Neural progenitor cell (in vitro differentiated cells): ENCODE measurements around the gene MEIS1. TPM values are rescaled to one million over a fixed set of nuclear protein-coding genes. Genes with fewer than 3 reads are reported as not detected.

Source experiments
- DNase-seq: peaks from one replicate; pipeline ENCODE4 v3.0.0-alpha.2; 2016; ENCODE audit warnings: low spot score
- H2AFZ ChIP-seq: fragments of 200-600 bp; sonication (generic); replicated peaks from 2 replicates; pipeline ENCODE4 v1.6.1; 2016; ENCODE audit warnings: antibody characterized with exemption
- H3F3A ChIP-seq: fragments of 200-600 bp; sonication (generic); 2 replicates; pipeline ENCODE4 v1.6.1; 2016; ENCODE audit warnings: antibody characterized with exemption, low read depth
- H3K27ac ChIP-seq: fragments of 200-600 bp; sonication (generic); 2 replicates; pipeline ENCODE4 v1.5.1; 2016; ENCODE audit warnings: mild to moderate bottlenecking
- H3K27me3 ChIP-seq: fragments of 200-600 bp; sonication (generic); 2 replicates; pipeline ENCODE4 v1.6.1; 2016; ENCODE audit warnings: mild to moderate bottlenecking, moderate library complexity
- H3K36me3 ChIP-seq: fragments of 200-600 bp; sonication (generic); 2 replicates; pipeline ENCODE4 v1.5.1; 2016
- H3K4me1 ChIP-seq: fragments of 200-600 bp; sonication (generic); 2 replicates; pipeline ENCODE4 v1.6.1; 2016; ENCODE audit warnings: mixed run types
- H3K4me2 ChIP-seq: fragments of 200-600 bp; sonication (generic); 2 replicates; pipeline ENCODE4 v1.6.1; 2016
- H3K4me3 ChIP-seq: fragments of 200-600 bp; sonication (generic); 2 replicates; pipeline ENCODE4 v1.5.1; 2016
- H3K79me2 ChIP-seq: fragments of 200-600 bp; sonication (generic); 2 replicates; pipeline ENCODE4 v1.6.1; 2016; ENCODE audit warnings: low read depth
- H3K9ac ChIP-seq: fragments of 200-600 bp; sonication (generic); 2 replicates; pipeline ENCODE4 v1.6.1; 2016
- H3K9me3 ChIP-seq: fragments of 200-600 bp; sonication (generic); 2 replicates; pipeline ENCODE4 v1.5.1; 2016; ENCODE audit warnings: low read depth
- H4K20me1 ChIP-seq: fragments of 200-600 bp; sonication (generic); 2 replicates; pipeline ENCODE4 v1.6.1; 2016; ENCODE audit warnings: low read depth
- H3K27ac Mint-ChIP-seq: 3 replicates; pipeline ENCODE4 v1.8.0; 2021; ENCODE audit warnings: mixed read lengths
- H3K27me3 Mint-ChIP-seq: 2 replicates; pipeline ENCODE4 v1.8.0; 2022; ENCODE audit warnings: low read depth, mild to moderate bottlenecking, inconsistent platforms, moderate library complexity, mixed read lengths; ENCODE audit not compliant: insufficient read depth
- H3K36me3 Mint-ChIP-seq: 3 replicates; pipeline ENCODE4 v1.8.0; 2021; ENCODE audit warnings: mixed read lengths
- H3K4me1 Mint-ChIP-seq: 3 replicates; pipeline ENCODE4 v1.8.0; 2021; ENCODE audit warnings: mixed read lengths
- H3K4me3 Mint-ChIP-seq: 3 replicates; pipeline ENCODE4 v1.8.0; 2021; ENCODE audit warnings: mild to moderate bottlenecking, moderate library complexity, mixed read lengths
- H3K9me3 Mint-ChIP-seq: 3 replicates; pipeline ENCODE4 v1.8.0; 2020; ENCODE audit warnings: mixed read lengths
- EZH2 ChIP-seq: fragments of 200-600 bp; sonication (generic); IDR thresholded peaks from 2 replicates; pipeline ENCODE4 v1.6.1; 2017; ENCODE audit warnings: antibody characterized with exemption, mild to moderate bottlenecking, moderate library complexity
- EZH2phosphoT487 ChIP-seq: fragments of 200-600 bp; sonication (generic); IDR thresholded peaks from 2 replicates; pipeline ENCODE4 v1.6.1; 2017; ENCODE audit warnings: antibody characterized with exemption
- total RNA-seq: library from RNA; depleted of rRNA; stranded (reverse); fragments of >200 nt; gene quantifications from 2 replicates; pipeline ENCODE4 v1.2.3, GENCODE V29; 2015; ENCODE audit warnings: low replicate concordance
- TF ChIP-seq, protein P1 (sequence below): fragments of 200-600 bp; sonication (generic); IDR thresholded peaks from 2 replicates; pipeline ENCODE4 v1.5.1; 2017; ENCODE audit warnings: antibody characterized with exemption, mild to moderate bottlenecking

Gene MEIS1
- total RNA-seq, 1 donor from 2014 or later: 14.7 TPM

DNA sequence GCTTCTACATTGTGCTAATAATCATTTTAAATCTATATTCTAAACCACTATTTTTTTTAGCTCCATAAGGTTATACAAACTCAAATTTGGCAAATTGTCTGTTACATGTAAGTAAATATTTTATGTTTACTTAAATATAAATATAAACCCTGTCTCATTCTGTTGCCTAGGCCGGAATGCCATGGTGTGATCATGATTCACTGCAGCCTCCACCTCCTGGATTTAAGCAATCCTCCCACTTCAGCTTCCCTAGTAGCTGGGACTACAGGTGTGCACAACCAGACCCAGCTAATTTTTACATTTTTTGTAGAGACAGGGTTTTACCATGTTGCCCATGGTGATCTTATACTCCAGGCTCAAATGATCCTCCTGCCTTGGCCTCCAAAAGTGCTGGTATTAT, 124.7 kb downstream of the MEIS1 start:
- H3K9me3 Mint-ChIP-seq: no peaks in the 10 kb centered on the region
- H3K27ac Mint-ChIP-seq: no peak overlapping the region

DNA sequence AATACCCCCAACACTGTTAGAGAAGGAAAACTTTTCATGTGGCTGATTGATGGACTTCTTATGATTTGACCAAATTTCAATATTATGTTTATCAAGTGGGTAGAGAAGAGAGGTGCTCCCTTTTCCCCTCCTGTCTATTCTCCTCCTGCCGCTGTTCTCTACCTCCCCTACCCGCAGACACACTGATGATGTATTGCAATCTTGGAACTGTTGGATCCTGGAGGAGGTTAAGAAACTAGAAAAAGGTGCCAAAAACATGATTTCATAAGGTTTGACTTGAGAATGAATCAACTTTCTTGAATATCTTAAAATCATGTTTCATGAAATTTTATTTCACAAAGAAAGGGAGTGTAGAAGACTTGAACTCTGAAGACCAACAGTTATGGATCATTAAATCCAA, 125.8 kb downstream of the MEIS1 start:
- H2AFZ ChIP-seq: no peak overlapping the region
- no peaks in the 10 kb centered on the region for H3K9me3 ChIP-seq
- H3K27me3 Mint-ChIP-seq: no peaks in the 10 kb centered on the region
- peaks cover 47% of the 10 kb centered on the region for H3K4me1 Mint-ChIP-seq
- H3K27ac Mint-ChIP-seq: no peak overlapping the region
- no peaks in the 10 kb centered on the region for H4K20me1 ChIP-seq
- H3K36me3 ChIP-seq: no peaks in the 10 kb centered on the region
- H3F3A ChIP-seq: peaks cover 17% of the 10 kb centered on the region
- H3K36me3 Mint-ChIP-seq: peaks cover 6% of the 10 kb centered on the region
- TF ChIP-seq EZH2: no peak
- TF ChIP-seq, protein P1, sequence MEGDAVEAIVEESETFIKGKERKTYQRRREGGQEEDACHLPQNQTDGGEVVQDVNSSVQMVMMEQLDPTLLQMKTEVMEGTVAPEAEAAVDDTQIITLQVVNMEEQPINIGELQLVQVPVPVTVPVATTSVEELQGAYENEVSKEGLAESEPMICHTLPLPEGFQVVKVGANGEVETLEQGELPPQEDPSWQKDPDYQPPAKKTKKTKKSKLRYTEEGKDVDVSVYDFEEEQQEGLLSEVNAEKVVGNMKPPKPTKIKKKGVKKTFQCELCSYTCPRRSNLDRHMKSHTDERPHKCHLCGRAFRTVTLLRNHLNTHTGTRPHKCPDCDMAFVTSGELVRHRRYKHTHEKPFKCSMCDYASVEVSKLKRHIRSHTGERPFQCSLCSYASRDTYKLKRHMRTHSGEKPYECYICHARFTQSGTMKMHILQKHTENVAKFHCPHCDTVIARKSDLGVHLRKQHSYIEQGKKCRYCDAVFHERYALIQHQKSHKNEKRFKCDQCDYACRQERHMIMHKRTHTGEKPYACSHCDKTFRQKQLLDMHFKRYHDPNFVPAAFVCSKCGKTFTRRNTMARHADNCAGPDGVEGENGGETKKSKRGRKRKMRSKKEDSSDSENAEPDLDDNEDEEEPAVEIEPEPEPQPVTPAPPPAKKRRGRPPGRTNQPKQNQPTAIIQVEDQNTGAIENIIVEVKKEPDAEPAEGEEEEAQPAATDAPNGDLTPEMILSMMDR: no peak
- TF ChIP-seq EZH2phosphoT487: no peak
- H3K4me1 ChIP-seq: peaks cover 43% of the 10 kb centered on the region
- H3K4me2 ChIP-seq: no peak overlapping the region
- H3K4me3 ChIP-seq: no peak overlapping the region
- H3K79me2 ChIP-seq: no peaks in the 10 kb centered on the region
- no peak overlapping the region for H3K4me3 Mint-ChIP-seq
- no peaks in the 10 kb centered on the region for H3K9me3 Mint-ChIP-seq
- H3K9ac ChIP-seq: no peak overlapping the region
- no peak overlapping the region for H3K27ac ChIP-seq
- no peak for DNase-seq
- no peaks in the 10 kb centered on the region for H3K27me3 ChIP-seq

More for the DNA sequence above, 124.7 kb downstream of the MEIS1 start:
- Mint-ChIP-seq H3K36me3 (peaks cover 6% of the 10 kb centered on the region), H3K4me1 (peaks cover 47% of the 10 kb centered on the region), H3K4me3 (no peak overlapping the region), H3K27me3 (no peaks in the 10 kb centered on the region)
- Histone ChIP-seq H3K4me1 (peaks cover 45% of the 10 kb centered on the region), H3K79me2 (no peaks in the 10 kb centered on the region), H3K27ac (no peak overlapping the region), H3K9ac (no peak overlapping the region), H3K4me2 (no peak overlapping the region), H3K4me3 (no peak overlapping the region), H4K20me1 (no peaks in the 10 kb centered on the region), H2AFZ (no peak overlapping the region), H3K27me3 (no peaks in the 10 kb centered on the region), H3K36me3 (no peaks in the 10 kb centered on the region), H3K9me3 (no peaks in the 10 kb centered on the region), H3F3A (peaks cover 17% of the 10 kb centered on the region)
- no peak for DNase-seq
- TF ChIP-seq EZH2: no peak
- TF ChIP-seq EZH2phosphoT487: no peak
- TF ChIP-seq, protein P1: no peak

DNA sequence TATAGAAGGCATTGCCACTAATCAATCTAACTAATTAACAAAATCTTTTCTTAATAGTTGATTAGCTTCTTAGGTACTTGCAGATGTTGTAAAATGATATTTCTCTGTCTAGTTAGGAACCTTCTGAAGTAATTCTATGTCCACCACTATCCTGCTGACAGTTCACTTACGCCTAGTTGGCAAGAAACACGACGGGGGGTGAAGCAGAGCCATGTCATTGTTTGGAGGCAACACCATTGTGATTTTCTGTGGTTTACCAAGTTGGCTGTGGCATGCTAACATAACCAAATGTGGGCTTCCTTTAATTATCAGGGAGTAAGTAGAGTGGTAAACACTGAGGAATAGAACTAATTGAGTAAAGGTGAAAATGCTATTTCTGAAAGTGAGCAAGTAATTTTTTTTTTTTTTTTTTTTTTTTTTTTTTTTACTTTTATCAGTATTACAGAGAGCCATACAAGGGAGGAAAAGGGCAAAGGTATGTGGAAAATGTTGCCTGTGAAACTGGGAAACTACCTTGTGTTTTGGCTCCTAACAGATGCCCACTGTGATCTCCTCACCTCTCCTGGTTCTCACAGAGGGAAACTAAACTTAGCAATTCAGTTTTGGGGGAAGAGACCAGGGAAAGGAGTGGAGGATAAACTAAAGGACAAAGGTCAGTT, 126.8 kb downstream of the MEIS1 start:
- DNase-seq: peak; percentile 82

More for the DNA sequence above, 126.8 kb downstream of the MEIS1 start:
- TF ChIP-seq, protein P1: no peak
- no peak for TF ChIP-seq EZH2
- Mint-ChIP-seq H3K36me3 (peaks cover 4% of the 10 kb centered on the region), H3K4me1 (peaks cover 47% of the 10 kb centered on the region), H3K27ac (peak overlapping the region; percentile 2), H3K27me3 (no peaks in the 10 kb centered on the region), H3K4me3 (peak overlapping the region; percentile 74), H3K9me3 (no peaks in the 10 kb centered on the region)
- Histone ChIP-seq H3K4me1 (peaks cover 46% of the 10 kb centered on the region), H2AFZ (no peak overlapping the region), H3K36me3 (no peaks in the 10 kb centered on the region), H3K27ac (peak overlapping the region; percentile 9), H3K9ac (no peak overlapping the region), H3K4me2 (peak overlapping the region; percentile 60), H3F3A (peaks cover 17% of the 10 kb centered on the region), H3K9me3 (no peaks in the 10 kb centered on the region), H3K4me3 (no peak overlapping the region), H4K20me1 (no peaks in the 10 kb centered on the region), H3K79me2 (no peaks in the 10 kb centered on the region), H3K27me3 (no peaks in the 10 kb centered on the region)
